GM23338 (cell line): Measurements from ENCODE around the gene LOXL1. TPM values are rescaled to one million over a fixed set of nuclear protein-coding genes. Genes with fewer than 3 reads are reported as not detected.

Source experiments
- ATAC-seq: fragments of 200-7000 bp; cut with Tn5 transposase; 3 replicates; pipeline ENCODE4 v1.9.1; 2020
- DNase-seq: peaks from one replicate; pipeline ENCODE4 v3.0.0-alpha.2; 2015; ENCODE audit warnings: low spot score
- H2AFZ ChIP-seq: fragments of 200-600 bp; sonication (generic); 2 replicates; pipeline ENCODE4 v1.8.0; 2016; ENCODE audit warnings: antibody characterized with exemption, mild to moderate bottlenecking, moderate library complexity
- H3F3A ChIP-seq: fragments of 200-600 bp; sonication (generic); replicated peaks from 2 replicates; pipeline ENCODE4 v1.8.0; 2017; ENCODE audit warnings: antibody characterized with exemption, mixed run types, low read depth
- H3K27ac ChIP-seq: fragments of 200-600 bp; sonication (generic); 2 replicates; pipeline ENCODE4 v1.6.1; 2016; ENCODE audit warnings: low read depth
- H3K27me3 ChIP-seq: fragments of 200-600 bp; sonication (generic); 2 replicates; pipeline ENCODE4 v1.8.0; 2016; ENCODE audit warnings: mild to moderate bottlenecking, mixed run types, moderate library complexity; ENCODE audit not compliant: insufficient read depth
- H3K36me3 ChIP-seq: fragments of 200-600 bp; sonication (generic); 2 replicates; pipeline ENCODE4 v1.8.0; 2016; ENCODE audit warnings: mild to moderate bottlenecking; ENCODE audit not compliant: insufficient read depth
- H3K4me1 ChIP-seq: fragments of 200-600 bp; sonication (generic); 2 replicates; pipeline ENCODE4 v1.8.0; 2016; ENCODE audit warnings: mild to moderate bottlenecking, moderate library complexity; ENCODE audit not compliant: insufficient read depth
- H3K4me2 ChIP-seq: fragments of 200-600 bp; sonication (generic); 2 replicates; pipeline ENCODE4 v1.7.1; 2017; ENCODE audit warnings: mixed run types
- H3K4me3 ChIP-seq: fragments of 200-600 bp; sonication (generic); 2 replicates; pipeline ENCODE4 v1.6.1; 2016; ENCODE audit warnings: mixed run types
- H3K79me2 ChIP-seq: fragments of 200-600 bp; sonication (generic); replicated peaks from 2 replicates; pipeline ENCODE4 v1.8.0; 2017; ENCODE audit warnings: mild to moderate bottlenecking; ENCODE audit not compliant: insufficient read depth
- H3K9me2 ChIP-seq: fragments of 200-600 bp; sonication (generic); 2 replicates; pipeline ENCODE4 v1.8.0; 2017; ENCODE audit not compliant: insufficient read depth
- H4K20me1 ChIP-seq: fragments of 200-600 bp; sonication (generic); replicated peaks from 2 replicates; pipeline ENCODE4 v1.8.0; 2017; ENCODE audit warnings: mild to moderate bottlenecking; ENCODE audit not compliant: insufficient read depth
- H3K27ac Mint-ChIP-seq: 2 replicates; pipeline ENCODE4 v1.8.0; 2020; ENCODE audit warnings: inconsistent platforms, mild to moderate bottlenecking, moderate library complexity, mixed read lengths
- H3K27me3 Mint-ChIP-seq: 3 replicates; pipeline ENCODE4 v1.8.0; 2022; ENCODE audit warnings: low read depth, mild to moderate bottlenecking, moderate library complexity, mixed read lengths, inconsistent platforms; ENCODE audit not compliant: insufficient read depth, poor library complexity
- H3K36me3 Mint-ChIP-seq: 3 replicates; pipeline ENCODE4 v1.8.0; 2021; ENCODE audit warnings: low read depth, mild to moderate bottlenecking, inconsistent platforms, moderate library complexity, mixed read lengths
- H3K4me1 Mint-ChIP-seq: 3 replicates; pipeline ENCODE4 v1.8.0; 2020; ENCODE audit warnings: mild to moderate bottlenecking, inconsistent platforms, mixed read lengths
- H3K4me3 Mint-ChIP-seq: 3 replicates; pipeline ENCODE4 v1.8.0; 2021; ENCODE audit warnings: moderate library complexity, mild to moderate bottlenecking, inconsistent platforms, mixed read lengths
- H3K9me3 Mint-ChIP-seq: 3 replicates; pipeline ENCODE4 v1.8.0; 2020; ENCODE audit warnings: moderate library complexity, mild to moderate bottlenecking, inconsistent platforms, mixed read lengths
- CREB1 ChIP-seq: fragments of 250-450 bp; sonication (Bioruptor Pico); IDR thresholded peaks from 2 replicates; pipeline ENCODE4 v1.5.0; 2020; ENCODE audit warnings: low read depth, mild to moderate bottlenecking, moderate library complexity
- EZH2 ChIP-seq: fragments of 200-600 bp; sonication (generic); IDR thresholded peaks from one replicate; pipeline ENCODE4 v1.8.0; 2017; ENCODE audit warnings: antibody characterized with exemption, mild to moderate bottlenecking, low read depth; ENCODE audit not compliant: unreplicated experiment
- EZH2phosphoT487 ChIP-seq: fragments of 200-600 bp; sonication (generic); IDR thresholded peaks from one replicate; pipeline ENCODE4 v1.8.1; 2018; ENCODE audit warnings: antibody characterized with exemption; ENCODE audit not compliant: unreplicated experiment
- JUNB ChIP-seq: IDR thresholded peaks from one replicate; pipeline ENCODE4 v1.6.1; 2016; ENCODE audit warnings: antibody characterized with exemption; ENCODE audit not compliant: unreplicated experiment
- NANOG ChIP-seq: IDR thresholded peaks from 2 replicates; pipeline ENCODE4 v1.6.1; 2016; ENCODE audit warnings: antibody characterized with exemption, borderline replicate concordance
- POLR2AphosphoS5 ChIP-seq: IDR thresholded peaks from 2 replicates; pipeline ENCODE4 v1.6.1; 2016; ENCODE audit warnings: antibody characterized with exemption, low read depth
- STAT1 ChIP-seq: IDR thresholded peaks from one replicate; pipeline ENCODE4 v1.6.1; 2016; ENCODE audit warnings: antibody characterized with exemption; ENCODE audit not compliant: unreplicated experiment
- ZNF114 ChIP-seq: fragments of 250-450 bp; sonication (Bioruptor Pico); IDR thresholded peaks from 2 replicates; pipeline ENCODE4 v1.5.0; 2020; ENCODE audit warnings: mild to moderate bottlenecking, moderate library complexity
- ZNF331 ChIP-seq: fragments of 250-450 bp; sonication (Bioruptor Pico); IDR thresholded peaks from 2 replicates; pipeline ENCODE4 v1.5.0; 2020; ENCODE audit warnings: low read depth, mild to moderate bottlenecking, moderate library complexity
- polyA plus RNA-seq: library from polyadenylated mRNA; unstranded; fragments of >200 nt; fragmentation: Nextera tagmentation; extraction: Ambion mirVana; gene quantifications from 2 replicates; pipeline ENCODE4 v1.2.1, GENCODE V29; 2016
- total RNA-seq: library from RNA; depleted of rRNA; stranded (reverse); fragments of >200 nt; shearing (Covaris generic); gene quantifications from 2 replicates; pipeline ENCODE4 v1.2.3, GENCODE V29; 2014
- TF ChIP-seq, protein P1 (sequence below): IDR thresholded peaks from 2 replicates; pipeline ENCODE4 v1.6.1; 2016; ENCODE audit warnings: antibody characterized with exemption
- TF ChIP-seq, protein P2 (sequence below), 2 experiments: fragments of 200-600 bp in 1 of 2; sonication (generic) in 1 of 2; conservative IDR thresholded peaks; 2 replicates each; pipeline versions ENCODE4 v1.5.1 to v1.6.1; 2016 to 2017; ENCODE audit warnings: antibody characterized with exemption in 2 of 2, low read depth in 2 of 2, mild to moderate bottlenecking in 2 of 2, moderate library complexity in 1 of 2
- TF ChIP-seq, protein P3 (sequence below): fragments of 250-450 bp; sonication (Bioruptor Pico); IDR thresholded peaks from 2 replicates; pipeline ENCODE4 v1.5.0; 2020; ENCODE audit warnings: mild to moderate bottlenecking, moderate library complexity
- TF ChIP-seq, protein P4 (sequence below): IDR thresholded peaks from one replicate; pipeline ENCODE4 v1.6.1; 2018; ENCODE audit warnings: antibody characterized with exemption; ENCODE audit not compliant: unreplicated experiment

Gene LOXL1
- total and polyA plus RNA-seq, 2 experiments from 2014 or later: 6.9 to 10.8 TPM

DNA sequence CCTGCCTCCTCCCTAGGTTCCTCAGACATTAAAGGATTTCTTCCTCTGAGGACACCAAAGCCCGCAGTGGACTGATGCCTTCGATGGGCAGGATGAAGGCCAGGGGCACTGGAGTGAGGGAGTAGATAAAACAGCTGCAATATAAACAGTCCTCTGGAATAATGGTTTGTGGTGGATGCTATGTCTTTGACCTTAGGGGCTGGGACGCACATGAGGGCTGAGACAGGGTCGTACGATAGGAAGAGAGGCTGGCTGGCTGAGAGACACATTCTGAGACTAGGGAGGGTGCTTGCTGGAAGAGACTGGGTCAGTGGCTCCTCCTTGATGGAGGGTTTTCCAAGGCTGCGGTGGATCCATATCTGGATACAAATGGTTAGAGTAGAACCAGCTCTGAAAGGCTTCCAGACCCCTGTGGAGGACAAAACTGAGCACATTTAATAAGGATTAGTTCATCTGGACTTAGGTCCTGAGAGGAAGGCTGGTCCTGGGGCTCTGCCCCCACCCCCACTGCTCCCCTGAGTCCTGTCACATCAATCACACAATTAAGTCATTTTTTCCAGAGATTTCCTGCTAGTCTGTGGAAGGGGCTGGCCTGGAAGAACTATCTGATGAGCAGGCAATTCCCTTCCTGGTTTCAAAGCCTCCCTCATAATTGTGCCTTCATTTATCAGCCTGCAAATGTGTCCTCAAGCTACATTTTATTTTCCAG is 37.1 kb upstream of the LOXL1 start:
- H3K27me3 Mint-ChIP-seq: peaks cover 6% of the 10 kb centered on the region
- no peak overlapping the region; the same call in 2 of the 3 replicates for H3K4me3 Mint-ChIP-seq
- no peaks in the 10 kb centered on the region for H3K27me3 ChIP-seq
- H4K20me1 ChIP-seq: no peaks in the 10 kb centered on the region
- no peaks in the 10 kb centered on the region for H3K79me2 ChIP-seq
- no peaks in the 10 kb centered on the region for H3K4me1 ChIP-seq
- peaks cover under 1% of the 10 kb centered on the region; the same call in 1 of the 3 replicates for H3K4me1 Mint-ChIP-seq
- no peaks in the 10 kb centered on the region for H3K9me2 ChIP-seq
- no peak overlapping the region for H3K27ac Mint-ChIP-seq
- H3K36me3 Mint-ChIP-seq: peaks cover 8% of the 10 kb centered on the region
- no peak overlapping the region for H3K27ac ChIP-seq
- H3K4me2 ChIP-seq: no peak overlapping the region
- ATAC-seq (no peak), DNase-seq (no peak)
- H2AFZ ChIP-seq: no peak overlapping the region
- H3K4me3 ChIP-seq: no peak overlapping the region
- H3K9me3 Mint-ChIP-seq: peaks cover 24% of the 10 kb centered on the region
- no peaks in the 10 kb centered on the region for H3F3A ChIP-seq
- H3K36me3 ChIP-seq: no peaks in the 10 kb centered on the region
- TF ChIP-seq, protein P1, sequence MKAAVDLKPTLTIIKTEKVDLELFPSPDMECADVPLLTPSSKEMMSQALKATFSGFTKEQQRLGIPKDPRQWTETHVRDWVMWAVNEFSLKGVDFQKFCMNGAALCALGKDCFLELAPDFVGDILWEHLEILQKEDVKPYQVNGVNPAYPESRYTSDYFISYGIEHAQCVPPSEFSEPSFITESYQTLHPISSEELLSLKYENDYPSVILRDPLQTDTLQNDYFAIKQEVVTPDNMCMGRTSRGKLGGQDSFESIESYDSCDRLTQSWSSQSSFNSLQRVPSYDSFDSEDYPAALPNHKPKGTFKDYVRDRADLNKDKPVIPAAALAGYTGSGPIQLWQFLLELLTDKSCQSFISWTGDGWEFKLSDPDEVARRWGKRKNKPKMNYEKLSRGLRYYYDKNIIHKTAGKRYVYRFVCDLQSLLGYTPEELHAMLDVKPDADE: no peak
- TF ChIP-seq NANOG: no peak
- TF ChIP-seq POLR2AphosphoS5: no peak
- no peak for TF ChIP-seq CREB1 (CRISPR knock-in tag)
- TF ChIP-seq, protein P2, sequence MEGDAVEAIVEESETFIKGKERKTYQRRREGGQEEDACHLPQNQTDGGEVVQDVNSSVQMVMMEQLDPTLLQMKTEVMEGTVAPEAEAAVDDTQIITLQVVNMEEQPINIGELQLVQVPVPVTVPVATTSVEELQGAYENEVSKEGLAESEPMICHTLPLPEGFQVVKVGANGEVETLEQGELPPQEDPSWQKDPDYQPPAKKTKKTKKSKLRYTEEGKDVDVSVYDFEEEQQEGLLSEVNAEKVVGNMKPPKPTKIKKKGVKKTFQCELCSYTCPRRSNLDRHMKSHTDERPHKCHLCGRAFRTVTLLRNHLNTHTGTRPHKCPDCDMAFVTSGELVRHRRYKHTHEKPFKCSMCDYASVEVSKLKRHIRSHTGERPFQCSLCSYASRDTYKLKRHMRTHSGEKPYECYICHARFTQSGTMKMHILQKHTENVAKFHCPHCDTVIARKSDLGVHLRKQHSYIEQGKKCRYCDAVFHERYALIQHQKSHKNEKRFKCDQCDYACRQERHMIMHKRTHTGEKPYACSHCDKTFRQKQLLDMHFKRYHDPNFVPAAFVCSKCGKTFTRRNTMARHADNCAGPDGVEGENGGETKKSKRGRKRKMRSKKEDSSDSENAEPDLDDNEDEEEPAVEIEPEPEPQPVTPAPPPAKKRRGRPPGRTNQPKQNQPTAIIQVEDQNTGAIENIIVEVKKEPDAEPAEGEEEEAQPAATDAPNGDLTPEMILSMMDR (conservative IDR thresholded peaks at IDR 0.05; ENCODE audit: low read depth in 2 of 2): no peak
- TF ChIP-seq STAT1: no peak
- no peak for TF ChIP-seq EZH2phosphoT487
- TF ChIP-seq, protein P3, sequence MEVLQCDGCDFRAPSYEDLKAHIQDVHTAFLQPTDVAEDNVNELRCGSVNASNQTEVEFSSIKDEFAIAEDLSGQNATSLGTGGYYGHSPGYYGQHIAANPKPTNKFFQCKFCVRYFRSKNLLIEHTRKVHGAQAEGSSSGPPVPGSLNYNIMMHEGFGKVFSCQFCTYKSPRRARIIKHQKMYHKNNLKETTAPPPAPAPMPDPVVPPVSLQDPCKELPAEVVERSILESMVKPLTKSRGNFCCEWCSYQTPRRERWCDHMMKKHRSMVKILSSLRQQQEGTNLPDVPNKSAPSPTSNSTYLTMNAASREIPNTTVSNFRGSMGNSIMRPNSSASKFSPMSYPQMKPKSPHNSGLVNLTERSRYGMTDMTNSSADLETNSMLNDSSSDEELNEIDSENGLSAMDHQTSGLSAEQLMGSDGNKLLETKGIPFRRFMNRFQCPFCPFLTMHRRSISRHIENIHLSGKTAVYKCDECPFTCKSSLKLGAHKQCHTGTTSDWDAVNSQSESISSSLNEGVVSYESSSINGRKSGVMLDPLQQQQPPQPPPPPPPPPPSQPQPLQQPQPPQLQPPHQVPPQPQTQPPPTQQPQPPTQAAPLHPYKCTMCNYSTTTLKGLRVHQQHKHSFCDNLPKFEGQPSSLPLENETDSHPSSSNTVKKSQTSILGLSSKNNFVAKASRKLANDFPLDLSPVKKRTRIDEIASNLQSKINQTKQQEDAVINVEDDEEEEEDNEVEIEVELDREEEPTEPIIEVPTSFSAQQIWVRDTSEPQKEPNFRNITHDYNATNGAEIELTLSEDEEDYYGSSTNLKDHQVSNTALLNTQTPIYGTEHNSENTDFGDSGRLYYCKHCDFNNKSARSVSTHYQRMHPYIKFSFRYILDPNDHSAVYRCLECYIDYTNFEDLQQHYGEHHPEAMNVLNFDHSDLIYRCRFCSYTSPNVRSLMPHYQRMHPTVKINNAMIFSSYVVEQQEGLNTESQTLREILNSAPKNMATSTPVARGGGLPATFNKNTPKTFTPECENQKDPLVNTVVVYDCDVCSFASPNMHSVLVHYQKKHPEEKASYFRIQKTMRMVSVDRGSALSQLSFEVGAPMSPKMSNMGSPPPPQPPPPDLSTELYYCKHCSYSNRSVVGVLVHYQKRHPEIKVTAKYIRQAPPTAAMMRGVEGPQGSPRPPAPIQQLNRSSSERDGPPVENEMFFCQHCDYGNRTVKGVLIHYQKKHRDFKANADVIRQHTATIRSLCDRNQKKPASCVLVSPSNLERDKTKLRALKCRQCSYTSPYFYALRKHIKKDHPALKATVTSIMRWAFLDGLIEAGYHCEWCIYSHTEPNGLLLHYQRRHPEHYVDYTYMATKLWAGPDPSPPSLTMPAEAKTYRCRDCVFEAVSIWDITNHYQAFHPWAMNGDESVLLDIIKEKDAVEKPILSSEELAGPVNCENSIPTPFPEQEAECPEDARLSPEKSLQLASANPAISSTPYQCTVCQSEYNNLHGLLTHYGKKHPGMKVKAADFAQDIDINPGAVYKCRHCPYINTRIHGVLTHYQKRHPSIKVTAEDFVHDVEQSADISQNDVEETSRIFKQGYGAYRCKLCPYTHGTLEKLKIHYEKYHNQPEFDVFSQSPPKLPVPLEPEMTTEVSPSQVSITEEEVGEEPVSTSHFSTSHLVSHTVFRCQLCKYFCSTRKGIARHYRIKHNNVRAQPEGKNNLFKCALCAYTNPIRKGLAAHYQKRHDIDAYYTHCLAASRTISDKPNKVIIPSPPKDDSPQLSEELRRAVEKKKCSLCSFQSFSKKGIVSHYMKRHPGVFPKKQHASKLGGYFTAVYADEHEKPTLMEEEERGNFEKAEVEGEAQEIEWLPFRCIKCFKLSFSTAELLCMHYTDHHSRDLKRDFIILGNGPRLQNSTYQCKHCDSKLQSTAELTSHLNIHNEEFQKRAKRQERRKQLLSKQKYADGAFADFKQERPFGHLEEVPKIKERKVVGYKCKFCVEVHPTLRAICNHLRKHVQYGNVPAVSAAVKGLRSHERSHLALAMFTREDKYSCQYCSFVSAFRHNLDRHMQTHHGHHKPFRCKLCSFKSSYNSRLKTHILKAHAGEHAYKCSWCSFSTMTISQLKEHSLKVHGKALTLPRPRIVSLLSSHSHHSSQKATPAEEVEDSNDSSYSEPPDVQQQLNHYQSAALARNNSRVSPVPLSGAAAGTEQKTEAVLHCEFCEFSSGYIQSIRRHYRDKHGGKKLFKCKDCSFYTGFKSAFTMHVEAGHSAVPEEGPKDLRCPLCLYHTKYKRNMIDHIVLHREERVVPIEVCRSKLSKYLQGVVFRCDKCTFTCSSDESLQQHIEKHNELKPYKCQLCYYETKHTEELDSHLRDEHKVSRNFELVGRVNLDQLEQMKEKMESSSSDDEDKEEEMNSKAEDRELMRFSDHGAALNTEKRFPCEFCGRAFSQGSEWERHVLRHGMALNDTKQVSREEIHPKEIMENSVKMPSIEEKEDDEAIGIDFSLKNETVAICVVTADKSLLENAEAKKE: no peak
- TF ChIP-seq, protein P4, sequence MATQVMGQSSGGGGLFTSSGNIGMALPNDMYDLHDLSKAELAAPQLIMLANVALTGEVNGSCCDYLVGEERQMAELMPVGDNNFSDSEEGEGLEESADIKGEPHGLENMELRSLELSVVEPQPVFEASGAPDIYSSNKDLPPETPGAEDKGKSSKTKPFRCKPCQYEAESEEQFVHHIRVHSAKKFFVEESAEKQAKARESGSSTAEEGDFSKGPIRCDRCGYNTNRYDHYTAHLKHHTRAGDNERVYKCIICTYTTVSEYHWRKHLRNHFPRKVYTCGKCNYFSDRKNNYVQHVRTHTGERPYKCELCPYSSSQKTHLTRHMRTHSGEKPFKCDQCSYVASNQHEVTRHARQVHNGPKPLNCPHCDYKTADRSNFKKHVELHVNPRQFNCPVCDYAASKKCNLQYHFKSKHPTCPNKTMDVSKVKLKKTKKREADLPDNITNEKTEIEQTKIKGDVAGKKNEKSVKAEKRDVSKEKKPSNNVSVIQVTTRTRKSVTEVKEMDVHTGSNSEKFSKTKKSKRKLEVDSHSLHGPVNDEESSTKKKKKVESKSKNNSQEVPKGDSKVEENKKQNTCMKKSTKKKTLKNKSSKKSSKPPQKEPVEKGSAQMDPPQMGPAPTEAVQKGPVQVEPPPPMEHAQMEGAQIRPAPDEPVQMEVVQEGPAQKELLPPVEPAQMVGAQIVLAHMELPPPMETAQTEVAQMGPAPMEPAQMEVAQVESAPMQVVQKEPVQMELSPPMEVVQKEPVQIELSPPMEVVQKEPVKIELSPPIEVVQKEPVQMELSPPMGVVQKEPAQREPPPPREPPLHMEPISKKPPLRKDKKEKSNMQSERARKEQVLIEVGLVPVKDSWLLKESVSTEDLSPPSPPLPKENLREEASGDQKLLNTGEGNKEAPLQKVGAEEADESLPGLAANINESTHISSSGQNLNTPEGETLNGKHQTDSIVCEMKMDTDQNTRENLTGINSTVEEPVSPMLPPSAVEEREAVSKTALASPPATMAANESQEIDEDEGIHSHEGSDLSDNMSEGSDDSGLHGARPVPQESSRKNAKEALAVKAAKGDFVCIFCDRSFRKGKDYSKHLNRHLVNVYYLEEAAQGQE: no peak
- no peak for TF ChIP-seq ZNF114 (CRISPR knock-in tag)
- no peak for TF ChIP-seq ZNF331
- TF ChIP-seq JUNB: no peak
- TF ChIP-seq EZH2: no peak
